H1 (cell line): Measurements from ENCODE around the gene PCDHB3. TPM values are rescaled to one million over a fixed set of nuclear protein-coding genes. Genes with fewer than 3 reads are reported as not detected.

Source experiments
- ASH2L ChIP-seq: fragments of 200-600, 300-600 bp; sonication (generic); IDR thresholded peaks from one replicate; pipeline ENCODE4 v1.7.1; 2017; ENCODE audit warnings: low read length
- CHD2 ChIP-seq: IDR thresholded peaks from 2 replicates; pipeline ENCODE4 v1.6.1; 2012; ENCODE audit warnings: low read length, improper control_type of control experiment
- EGR1 ChIP-seq: IDR thresholded peaks from 2 replicates; pipeline ENCODE4 v1.6.1; 2011; ENCODE audit warnings: low read depth, low read length, borderline replicate concordance
- NANOG ChIP-seq: IDR thresholded peaks from 2 replicates; pipeline ENCODE4 v1.6.1; 2011; ENCODE audit warnings: low read length, low read depth, mild to moderate bottlenecking, inconsistent platforms; ENCODE audit not compliant: insufficient read depth, poor library complexity, severe bottlenecking
- PHF8 ChIP-seq: fragments of 200-600 bp; sonication (generic); conservative IDR thresholded peaks from 2 replicates; pipeline ENCODE4 v1.7.1; 2012; ENCODE audit warnings: low read depth, mild to moderate bottlenecking, inconsistent platforms, low read length, moderate library complexity
- RAD21 ChIP-seq, 2 experiments: IDR thresholded peaks in 1 of 2; conservative IDR thresholded peaks in 1 of 2; 2 replicates each; pipeline ENCODE4 v1.6.1; 2011; ENCODE audit warnings: low read depth in 2 of 2, low read length in 2 of 2, improper control_type of control experiment in 1 of 2, inconsistent platforms in 1 of 2, mild to moderate bottlenecking in 1 of 2, moderate library complexity in 1 of 2
- RFX5 ChIP-seq: IDR thresholded peaks from 2 replicates; pipeline ENCODE4 v1.6.1; 2011; ENCODE audit warnings: low read depth, low read length, improper control_type of control experiment, borderline replicate concordance
- RNF2 ChIP-seq: fragments of 200-900, 300-1000 bp; sonication (generic); IDR thresholded peaks from 2 replicates; pipeline ENCODE4 v1.7.1; 2016; ENCODE audit warnings: borderline replicate concordance, low read depth, mild to moderate bottlenecking, antibody characterized with exemption, low read length; ENCODE audit not compliant: poor library complexity, severe bottlenecking; ENCODE audit errors: missing control alignments
- SAP30 ChIP-seq: fragments of 300-600 bp; sonication (generic); IDR thresholded peaks from 2 replicates; pipeline ENCODE4 v1.7.1; 2012; ENCODE audit warnings: low read length, moderate library complexity, mild to moderate bottlenecking, inconsistent platforms; ENCODE audit not compliant: insufficient read depth, insufficient replicate concordance
- SIN3A ChIP-seq, 2 experiments: IDR thresholded peaks in 1 of 2; conservative IDR thresholded peaks in 1 of 2; 2 replicates each; pipeline ENCODE4 v1.6.1; 2011 to 2012; ENCODE audit warnings: low read length in 2 of 2, improper control_type of control experiment in 1 of 2, low read depth in 1 of 2, mild to moderate bottlenecking in 1 of 2
- SIX5 ChIP-seq: IDR thresholded peaks from 2 replicates; pipeline ENCODE4 v1.6.1; 2011; ENCODE audit warnings: mild to moderate bottlenecking, low read depth, low read length
- SP4 ChIP-seq: IDR thresholded peaks from 2 replicates; pipeline ENCODE4 v1.6.1; 2012; ENCODE audit warnings: low read length, inconsistent platforms
- TAF7 ChIP-seq: optimal IDR thresholded peaks from 2 replicates; pipeline ENCODE3; 2011; ENCODE audit warnings: low read depth, mild to moderate bottlenecking, inconsistent platforms, low read length, moderate library complexity, borderline replicate concordance
- TCF12 ChIP-seq: IDR thresholded peaks from 2 replicates; pipeline ENCODE4 v1.6.1; 2011; ENCODE audit warnings: low read depth, mild to moderate bottlenecking, low read length
- TEAD4 ChIP-seq: IDR thresholded peaks from 2 replicates; pipeline ENCODE4 v1.6.1; 2012; ENCODE audit warnings: low read depth, low read length, inconsistent platforms, mixed read lengths
- YY1 ChIP-seq: IDR thresholded peaks from 2 replicates; pipeline ENCODE4 v1.6.1; 2011; ENCODE audit warnings: low read depth, mild to moderate bottlenecking, low read length
- polyA plus RNA-seq, 7 experiments: library from polyadenylated mRNA; depleted of rRNA in 3 of 7; stranded (reverse) in 5 of 7; unstranded in 2 of 7; fragments of >200 nt in 5 of 7; fragments of 200-250 nt in 2 of 7; gene quantifications; 1 replicate in 5 of 7; 2 replicates in 1 of 7; 4 replicates in 1 of 7; pipeline versions ENCODE4 v1.2.1 to v1.2.3, GENCODE V29; 2011 to 2013; ENCODE audit warnings: missing spikeins in 2 of 7, mixed read lengths in 2 of 7
- total RNA-seq: library from RNA; stranded (reverse); fragmentation: NEBNext Ultra II Directional; extraction: Animal tissue kit (Norgen Biotek cat#: 25700); gene quantifications from 2 replicates; pipeline ENCODE4 v1.2.1, GENCODE V29; 2021
- TF ChIP-seq, protein P1 (sequence below): IDR thresholded peaks from 2 replicates; pipeline ENCODE4 v1.6.1; 2012; ENCODE audit warnings: inconsistent platforms
- TF ChIP-seq, protein P2 (sequence below): IDR thresholded peaks from 2 replicates; pipeline ENCODE4 v1.6.1; 2011; ENCODE audit warnings: low read length, improper control_type of control experiment

PCDHB3 gene
- total and polyA plus RNA-seq, 2 of the 8 experiments (the other 6 are each of a cell fraction or from before 2014, with no cell fraction given) = 1.6 to 3.4 TPM

DNA sequence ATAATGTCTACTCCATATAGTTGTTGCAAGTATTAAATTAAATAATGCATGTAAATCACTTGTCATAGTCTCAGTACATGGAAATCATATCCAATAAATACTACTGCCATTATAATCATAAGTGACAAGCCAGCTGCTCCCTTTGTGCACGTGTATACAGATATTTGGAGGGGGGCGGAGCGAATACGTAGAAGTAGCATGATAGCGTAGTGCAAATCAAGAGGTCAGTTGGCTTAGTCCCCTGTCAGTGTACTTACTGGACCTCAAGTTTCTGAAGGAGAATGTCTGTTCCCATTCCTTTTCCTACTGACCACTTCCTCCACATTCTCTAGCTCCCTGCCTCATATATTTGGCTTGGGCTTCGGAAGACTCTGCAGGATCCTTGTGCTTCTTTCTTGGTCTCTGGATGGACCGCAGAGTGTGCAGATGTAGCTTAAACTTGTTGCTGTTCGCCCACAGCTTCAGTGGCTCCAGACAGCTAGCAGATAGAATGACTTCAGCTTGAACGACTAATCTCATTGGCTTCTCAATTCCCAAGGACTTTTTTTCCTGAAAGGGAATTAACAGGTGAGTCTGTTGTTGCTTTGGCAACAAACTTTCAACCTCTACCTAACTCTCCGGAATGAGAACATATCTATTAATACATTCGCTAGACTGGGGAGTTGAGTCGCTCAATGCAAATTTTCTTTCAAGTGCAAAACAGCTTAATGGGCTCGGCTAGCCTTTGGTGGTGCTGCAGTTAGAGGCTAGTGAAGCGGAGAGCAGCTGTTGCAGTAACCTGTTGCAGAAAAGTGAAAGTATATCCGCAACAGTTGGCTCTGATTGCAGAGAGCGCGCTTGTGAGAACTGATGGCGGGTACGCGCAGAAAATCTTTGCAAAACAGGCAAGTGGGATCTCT is 49.4 kb upstream of the PCDHB3 start, which contains the start of gene PCDHB1 (continued):
- TF ChIP-seq PHF8 (0 out of 2 replicates have a peak, but pooled peaks have one; percentile 41), SAP30 (peak; percentile 14), EGR1 (no peak), SP4 (no peak), ASH2L (no peak), TCF12 (no peak), RAD21 (IDR thresholded peaks at IDR 0.05 in 1 of 2, conservative IDR thresholded peaks at IDR 0.05 in 1 of 2; ENCODE audit: low read depth in 2 of 2, low read length in 2 of 2) (no peak), NANOG (no peak), SIN3A (conservative IDR thresholded peaks at IDR 0.05 in 1 of 2, IDR thresholded peaks at IDR 0.05 in 1 of 2; ENCODE audit: low read depth in 1 of 2, low read length in 2 of 2) (peak in 1 of 2 experiments; percentile 58; a peak in 1 of 4 replicates), TAF7 (no peak), RFX5 (no peak), SIX5 (no peak), TEAD4 (no peak), YY1 (no peak), RNF2 (no peak), CHD2 (no peak)
- TF ChIP-seq, protein P1, sequence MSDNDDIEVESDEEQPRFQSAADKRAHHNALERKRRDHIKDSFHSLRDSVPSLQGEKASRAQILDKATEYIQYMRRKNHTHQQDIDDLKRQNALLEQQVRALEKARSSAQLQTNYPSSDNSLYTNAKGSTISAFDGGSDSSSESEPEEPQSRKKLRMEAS = no peak
- TF ChIP-seq, protein P2, sequence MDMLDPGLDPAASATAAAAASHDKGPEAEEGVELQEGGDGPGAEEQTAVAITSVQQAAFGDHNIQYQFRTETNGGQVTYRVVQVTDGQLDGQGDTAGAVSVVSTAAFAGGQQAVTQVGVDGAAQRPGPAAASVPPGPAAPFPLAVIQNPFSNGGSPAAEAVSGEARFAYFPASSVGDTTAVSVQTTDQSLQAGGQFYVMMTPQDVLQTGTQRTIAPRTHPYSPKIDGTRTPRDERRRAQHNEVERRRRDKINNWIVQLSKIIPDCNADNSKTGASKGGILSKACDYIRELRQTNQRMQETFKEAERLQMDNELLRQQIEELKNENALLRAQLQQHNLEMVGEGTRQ = no peak
